8988T (cell line): ENCODE data around the gene PSMG4.

ENCODE experiments used
- DNase-seq: peaks from one replicate; pipeline ENCODE4 v3.0.0; 2011

Gene PSMG4

GRCh38 chr6:3252369-3252768 is 6.4 kb upstream of the PSMG4 start:
- DNase-seq = no peak

GRCh38 chr6:3252861-3253596 is 5.7 kb upstream of the PSMG4 start:
- DNase-seq = no peak

GRCh38 chr6:3253597-3253961 is 5.2 kb upstream of the PSMG4 start:
- no peak for DNase-seq

GRCh38 chr6:3258201-3258600 is 546 bp upstream of the PSMG4 start:
- no peak for DNase-seq

- DNase-seq = no peak
These were observed 778 bp downstream of the PSMG4 start for GRCh38 chr6:3259491-3259958.

- DNase-seq = no peak
These were observed 1.5 kb downstream of the PSMG4 start for GRCh38 chr6:3260296-3260695.

- DNase-seq = no peak
These were observed 2.2 kb downstream of the PSMG4 start for GRCh38 chr6:3260772-3261517.

GRCh38 chr6:3261518-3261820 is 2.7 kb downstream of the PSMG4 start:
- no peak for DNase-seq

GRCh38 chr6:3261921-3262320 is 3.2 kb downstream of the PSMG4 start:
- DNase-seq = no peak

GRCh38 chr6:3263096-3263495 is 4.3 kb downstream of the PSMG4 start:
- DNase-seq = no peak

- no peak for DNase-seq
These were observed 5.6 kb downstream of the PSMG4 start for GRCh38 chr6:3264356-3264755.

GRCh38 chr6:3265671-3266070 is 6.9 kb downstream of the PSMG4 start:
- DNase-seq = no peak

- DNase-seq = no peak
These were observed 7.4 kb downstream of the PSMG4 start for GRCh38 chr6:3266170-3266569.

GRCh38 chr6:3267162-3267561 is 8.4 kb downstream of the PSMG4 start:
- DNase-seq = no peak

- DNase-seq = no peak
These were observed 9.9 kb downstream of the PSMG4 start for GRCh38 chr6:3268680-3269079.

GRCh38 chr6:3269281-3269975 is 10.7 kb downstream of the PSMG4 start:
- no peak for DNase-seq

GRCh38 chr6:3270258-3270657 is 11.5 kb downstream of the PSMG4 start:
- DNase-seq = no peak

GRCh38 chr6:3271756-3272155 is 13.0 kb downstream of the PSMG4 start:
- no peak for DNase-seq

- DNase-seq = no peak
These were observed 14.3 kb downstream of the PSMG4 start for GRCh38 chr6:3272911-3273547.

GRCh38 chr6:3273707-3274521 is 15.2 kb downstream of the PSMG4 start:
- DNase-seq = no peak

- DNase-seq = no peak
These were observed 17.7 kb downstream of the PSMG4 start for GRCh38 chr6:3276174-3277167.
